T-helper 2 cell (primary cell): ENCODE results near the gene ARHGAP26.

Experiments
- DNase-seq, 5 experiments: peaks; one replicate each; pipeline versions ENCODE4 v3.0.0 to v3.0.0-alpha.2; 2012 to 2022
- total RNA-seq, 2 donors: gene quantifications; one replicate each; lab custom pipeline; 2026; lab: John Stamatoyannopoulos, UW

ARHGAP26 gene, protein sequence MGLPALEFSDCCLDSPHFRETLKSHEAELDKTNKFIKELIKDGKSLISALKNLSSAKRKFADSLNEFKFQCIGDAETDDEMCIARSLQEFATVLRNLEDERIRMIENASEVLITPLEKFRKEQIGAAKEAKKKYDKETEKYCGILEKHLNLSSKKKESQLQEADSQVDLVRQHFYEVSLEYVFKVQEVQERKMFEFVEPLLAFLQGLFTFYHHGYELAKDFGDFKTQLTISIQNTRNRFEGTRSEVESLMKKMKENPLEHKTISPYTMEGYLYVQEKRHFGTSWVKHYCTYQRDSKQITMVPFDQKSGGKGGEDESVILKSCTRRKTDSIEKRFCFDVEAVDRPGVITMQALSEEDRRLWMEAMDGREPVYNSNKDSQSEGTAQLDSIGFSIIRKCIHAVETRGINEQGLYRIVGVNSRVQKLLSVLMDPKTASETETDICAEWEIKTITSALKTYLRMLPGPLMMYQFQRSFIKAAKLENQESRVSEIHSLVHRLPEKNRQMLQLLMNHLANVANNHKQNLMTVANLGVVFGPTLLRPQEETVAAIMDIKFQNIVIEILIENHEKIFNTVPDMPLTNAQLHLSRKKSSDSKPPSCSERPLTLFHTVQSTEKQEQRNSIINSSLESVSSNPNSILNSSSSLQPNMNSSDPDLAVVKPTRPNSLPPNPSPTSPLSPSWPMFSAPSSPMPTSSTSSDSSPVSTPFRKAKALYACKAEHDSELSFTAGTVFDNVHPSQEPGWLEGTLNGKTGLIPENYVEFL
- 25.9 to 47.4 reads per million in 2 donors for total RNA-seq

DNA sequence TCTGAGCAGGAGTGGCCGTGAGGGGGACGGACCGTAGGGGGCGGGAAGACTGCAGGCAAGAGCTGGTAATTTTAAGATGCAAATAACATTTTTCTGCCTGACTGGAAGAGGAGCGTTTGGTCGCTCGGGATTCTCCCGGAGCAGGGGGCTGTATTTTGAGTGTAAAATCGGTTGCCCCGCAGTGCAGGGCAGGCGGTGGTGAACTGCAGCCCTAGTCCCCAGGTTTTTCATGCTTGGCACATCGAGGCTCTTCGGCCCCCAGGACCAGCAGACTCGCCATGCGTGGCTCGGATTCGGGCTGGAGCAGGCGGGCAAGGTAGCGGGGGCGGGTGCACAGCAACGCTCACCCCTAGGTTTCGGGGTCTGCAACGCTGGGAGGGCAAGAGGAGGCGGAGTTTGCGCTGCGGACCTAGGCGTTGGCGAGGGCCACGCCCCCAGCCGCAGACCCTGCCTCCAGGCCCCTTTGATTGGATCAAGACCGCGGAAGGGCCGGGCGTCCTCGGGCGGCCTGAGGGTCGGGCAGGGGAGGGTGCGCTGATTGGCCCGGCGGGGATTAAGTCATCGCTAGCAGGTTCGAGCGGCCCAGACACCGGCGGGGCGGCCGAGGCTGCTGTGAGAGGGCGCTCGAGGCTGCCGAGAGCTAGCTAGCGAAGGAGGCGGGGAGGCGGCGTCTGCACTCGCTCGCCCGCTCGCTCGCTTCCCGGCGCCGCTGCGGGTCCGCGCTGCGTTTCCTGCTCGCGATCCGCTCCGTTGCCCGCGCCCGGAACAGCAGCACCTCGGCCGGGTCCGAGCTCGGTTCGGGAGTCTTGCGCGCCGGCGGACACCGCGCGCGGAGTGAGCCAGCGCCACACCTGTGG lies at the start of gene ARHGAP26:
ARHGAP26 (plus strand) TSS at position 585 of the 857 bp plus-strand sequence. CDS start 385 bp downstream, outside the sequence.
- peak; percentile 80 to 97 (median 86) for DNase-seq

DNA sequence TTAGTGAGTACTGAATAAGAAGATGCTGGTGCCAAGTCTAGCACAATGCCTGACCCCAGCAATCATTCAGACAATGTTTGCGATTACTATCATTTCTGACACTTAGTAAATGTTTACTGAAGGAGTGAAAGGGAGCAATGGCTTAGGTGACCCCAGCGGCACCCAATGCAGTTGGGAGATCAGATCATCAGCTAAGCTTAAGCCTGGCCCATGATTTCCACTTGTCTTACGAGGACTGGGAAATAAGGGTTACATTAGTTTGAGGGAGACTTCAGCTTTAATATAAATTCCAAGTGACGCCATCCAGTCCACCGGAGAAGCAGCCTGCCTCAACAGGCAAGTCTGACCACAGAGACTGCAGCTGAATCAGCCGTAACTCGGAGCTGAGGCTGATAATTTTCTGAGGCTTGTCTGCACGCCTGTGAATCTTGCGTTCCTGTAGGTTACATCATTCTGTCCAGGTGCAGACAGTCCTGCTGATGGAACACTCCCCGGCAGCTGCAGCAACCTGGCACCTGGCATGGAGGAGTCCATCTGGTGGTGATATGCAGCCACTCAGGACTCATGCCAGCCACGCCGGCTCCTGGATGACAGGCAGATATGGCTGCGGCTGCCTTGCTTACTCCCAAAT lies 49.4 kb upstream of the ARHGAP26 start:
- no peak for DNase-seq

DNA sequence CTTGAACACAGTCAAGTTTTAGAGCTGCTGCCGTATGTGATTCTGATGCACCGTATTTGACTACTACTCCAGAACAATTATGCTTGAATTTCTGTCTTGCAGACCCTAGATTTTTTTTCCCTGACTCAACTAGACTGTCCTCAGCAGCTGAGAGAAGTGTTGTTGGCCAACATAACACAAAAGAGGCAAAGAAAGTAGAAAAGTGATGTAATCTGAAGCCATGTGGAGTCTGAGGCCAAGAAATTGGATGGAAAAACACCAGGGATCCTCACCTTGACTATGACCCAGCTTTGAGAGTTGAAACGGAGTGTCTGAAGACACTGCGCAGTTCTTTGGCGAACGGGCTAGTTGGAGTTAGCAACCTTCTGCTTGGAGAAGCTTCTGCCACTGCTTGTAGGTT lies 48.0 kb upstream of the ARHGAP26 start:
- DNase-seq, result no peak

DNA sequence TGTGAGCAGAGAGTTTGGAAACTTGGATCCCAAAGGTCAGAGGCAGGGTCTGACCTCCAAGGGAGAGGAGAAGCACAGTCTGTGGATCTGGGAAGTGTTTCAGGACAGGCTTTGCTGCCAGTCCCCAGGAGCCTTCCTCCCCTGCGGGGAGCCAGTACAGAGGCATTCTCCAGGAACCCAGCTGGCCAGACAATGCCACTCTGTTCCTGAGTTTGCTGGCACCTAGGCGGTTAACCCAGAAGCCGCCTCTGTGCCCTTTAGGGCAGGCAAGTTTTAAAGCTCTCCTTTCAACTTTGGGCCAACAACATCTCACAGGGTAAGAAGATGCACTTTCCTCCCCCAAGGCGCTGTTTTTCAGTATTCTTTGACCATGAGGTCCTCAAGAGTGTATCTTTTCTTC lies 47.3 kb upstream of the ARHGAP26 start:
- no peak for DNase-seq

DNA sequence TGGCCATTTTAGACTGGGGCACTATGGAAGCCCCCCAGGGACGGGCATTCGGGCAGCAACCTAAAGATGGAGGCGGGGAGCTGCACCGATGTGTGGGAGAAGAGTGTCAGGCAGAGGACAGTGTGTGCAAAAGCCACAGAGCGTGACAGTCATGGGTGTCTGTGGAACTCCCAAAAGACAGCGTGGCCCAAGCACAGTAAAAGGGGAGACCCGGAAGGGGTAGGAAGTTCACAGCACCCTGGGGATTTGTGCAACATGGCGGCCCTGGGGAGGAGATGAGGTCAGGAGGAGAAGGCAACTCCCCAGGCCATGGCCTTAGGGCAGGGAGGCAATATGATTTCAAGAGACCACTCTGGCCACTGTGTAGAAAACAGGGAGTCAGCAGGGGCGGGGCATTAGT lies 45.4 kb upstream of the ARHGAP26 start:
- DNase-seq, result no peak

DNA sequence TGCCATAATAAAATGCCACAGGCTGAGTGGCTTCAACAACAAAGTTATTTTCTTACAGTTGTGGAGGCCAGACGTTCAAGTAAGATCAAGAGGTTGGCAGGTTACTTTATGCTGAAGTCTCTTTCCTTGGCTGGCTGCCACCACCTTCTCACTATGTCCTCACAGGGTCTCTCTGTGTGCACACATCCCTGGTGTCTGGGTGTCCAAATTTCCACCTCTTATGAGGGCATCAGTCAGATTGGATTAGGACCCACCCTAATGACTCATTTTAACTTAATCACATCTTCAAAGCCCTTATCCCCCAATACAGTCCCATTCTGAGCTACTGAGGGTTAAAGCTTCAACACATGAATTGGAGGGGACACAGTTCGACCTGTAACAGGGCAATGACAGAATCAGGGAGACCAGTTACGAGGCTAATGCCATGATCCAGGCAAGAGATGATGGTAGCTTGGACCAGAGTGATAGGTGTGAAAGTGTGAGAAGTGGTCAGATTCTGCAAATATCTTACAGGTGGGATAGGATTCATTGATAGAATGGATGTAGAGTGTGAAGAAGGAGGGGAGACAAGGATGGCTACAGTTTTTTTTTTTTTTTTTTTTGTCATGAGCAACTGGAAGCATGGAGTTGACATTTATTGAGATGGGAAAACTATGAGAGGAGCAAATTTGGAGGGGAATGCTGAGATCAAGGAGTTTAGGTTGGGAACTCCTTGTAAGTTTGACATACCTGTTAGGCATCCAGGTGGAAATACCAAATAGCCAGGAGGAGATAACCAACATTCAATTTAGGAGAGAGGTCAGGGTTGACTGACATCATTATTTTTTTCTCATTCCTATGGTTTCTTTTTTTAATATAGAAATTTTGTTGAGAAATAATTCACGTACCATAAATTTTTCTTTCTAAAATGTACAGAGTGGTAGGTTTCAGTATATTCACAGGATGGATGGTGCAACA lies 44.7 kb upstream of the ARHGAP26 start:
- DNase-seq, result no peak

DNA sequence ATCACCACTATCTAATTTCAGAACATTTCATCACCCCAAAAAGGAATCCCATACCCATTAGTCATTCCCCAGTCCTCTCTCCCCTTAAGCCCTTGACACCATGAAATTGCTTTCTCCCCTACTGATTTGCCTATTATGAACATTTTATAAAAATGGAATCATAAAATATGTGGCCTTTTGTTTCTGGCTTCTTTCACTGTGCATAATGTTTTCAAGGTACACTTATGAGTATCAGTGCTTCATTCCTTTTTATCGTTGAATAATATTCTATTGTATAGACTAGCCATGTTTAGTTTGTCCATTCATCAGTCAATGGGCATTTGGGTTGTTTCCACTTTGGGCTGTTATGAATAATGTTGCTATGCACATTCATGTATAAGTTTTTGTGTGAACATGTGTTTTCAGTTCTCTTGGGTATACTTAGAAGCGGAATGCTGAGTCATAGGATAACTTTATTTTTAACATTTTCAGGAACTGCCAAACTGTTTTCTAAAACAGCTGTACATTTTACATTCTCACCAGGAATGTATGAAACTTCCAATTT lies 43.9 kb upstream of the ARHGAP26 start:
- DNase-seq, result no peak

DNA sequence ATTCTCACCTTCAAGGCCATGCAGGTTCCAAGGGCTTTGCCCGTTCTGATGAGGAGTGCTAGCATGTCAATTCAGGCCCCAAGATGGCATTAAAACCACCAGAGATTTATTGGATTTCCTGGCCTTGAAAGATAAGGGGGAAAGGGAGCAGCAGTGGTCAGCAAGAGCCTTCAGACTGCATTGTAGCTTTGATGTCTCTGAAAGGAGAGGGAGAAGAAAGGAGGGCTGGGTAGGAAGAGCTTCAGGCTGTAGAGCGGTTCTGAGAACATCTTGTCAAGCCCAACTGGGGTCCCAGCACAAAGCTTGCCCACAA lies 42.5 kb upstream of the ARHGAP26 start:
- DNase-seq, result no peak

DNA sequence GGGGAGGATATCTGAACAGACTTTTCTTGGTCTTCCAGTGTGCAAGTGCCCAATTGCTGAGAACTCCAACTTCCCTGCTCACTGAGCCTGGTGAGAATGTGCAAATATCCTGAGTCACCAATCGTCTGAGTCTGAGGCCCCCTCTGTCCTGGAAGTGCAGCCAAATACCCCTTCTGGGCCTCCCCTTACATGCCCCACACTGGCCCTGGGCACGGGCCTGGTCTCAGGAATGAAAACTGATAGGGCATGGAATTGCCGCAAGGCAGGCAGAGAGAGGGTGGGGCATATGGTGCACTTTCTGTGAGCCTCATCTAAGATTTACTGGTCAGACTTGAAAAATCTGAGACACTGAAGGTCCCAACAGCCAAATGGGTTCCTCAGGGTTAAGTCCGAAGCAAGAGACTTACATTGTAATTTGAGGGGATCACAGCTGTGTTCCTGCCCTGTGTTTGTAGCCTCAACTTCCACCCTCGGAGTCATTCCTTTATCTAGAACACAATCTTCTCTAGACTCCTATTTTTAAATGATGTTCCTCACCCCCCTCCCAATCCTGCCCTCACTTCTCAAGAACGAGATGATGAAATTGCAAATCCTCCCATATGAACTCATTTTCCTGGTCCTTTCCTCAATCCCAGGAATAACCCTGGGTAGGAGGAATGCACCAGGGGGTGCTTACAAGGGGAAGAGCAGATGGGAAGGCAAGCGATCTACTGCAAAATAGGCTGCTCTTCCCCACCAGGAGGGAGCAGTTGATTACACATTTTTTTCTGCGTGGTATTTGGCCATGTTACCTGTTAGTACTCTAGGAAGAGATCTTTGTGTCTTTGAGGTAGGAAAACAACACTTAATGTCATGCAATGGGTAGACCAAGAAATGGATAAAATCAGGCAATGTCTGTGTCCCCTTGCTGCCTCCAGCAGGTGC lies 34.6 kb upstream of the ARHGAP26 start:
- no peak for DNase-seq

DNA sequence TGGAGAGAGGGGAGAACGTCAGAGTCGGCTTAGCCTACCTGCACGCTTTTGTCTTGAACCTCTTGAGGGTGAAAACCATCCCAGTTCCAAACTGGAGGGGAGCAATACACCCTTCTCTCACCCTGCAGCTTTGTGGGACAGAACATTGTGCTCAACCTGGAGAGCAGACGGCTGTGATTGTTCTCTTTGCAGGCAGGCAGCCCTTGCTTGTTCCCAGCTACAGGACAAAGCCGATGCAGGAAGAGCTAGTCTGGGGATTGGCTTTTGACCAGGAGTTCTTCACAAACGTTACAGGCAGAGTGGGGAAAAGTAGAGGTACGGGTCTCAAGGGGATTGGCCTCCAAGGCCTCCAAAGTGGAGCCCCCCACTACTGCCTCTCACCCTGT lies 33.9 kb upstream of the ARHGAP26 start:
- no peak for DNase-seq

DNA sequence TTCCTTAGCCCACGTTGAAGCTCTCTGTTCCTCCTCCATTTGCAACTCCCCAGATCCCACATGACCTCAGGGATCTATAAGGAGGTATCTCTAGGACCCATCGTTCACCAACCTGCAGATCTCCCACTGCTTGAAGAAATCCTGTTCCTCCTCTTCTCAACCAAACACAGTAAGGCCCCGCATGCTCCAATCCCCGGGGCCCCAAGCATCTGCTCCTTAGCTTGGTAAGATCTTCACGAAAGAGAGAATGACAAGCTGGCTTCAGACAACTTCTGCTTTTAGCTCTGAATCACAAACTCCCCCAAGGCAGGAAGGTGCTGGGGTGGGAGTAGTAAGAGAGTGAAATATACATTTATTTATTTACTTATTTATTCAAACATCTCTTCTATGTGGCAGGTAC lies 33.0 kb upstream of the ARHGAP26 start:
- no peak for DNase-seq

DNA sequence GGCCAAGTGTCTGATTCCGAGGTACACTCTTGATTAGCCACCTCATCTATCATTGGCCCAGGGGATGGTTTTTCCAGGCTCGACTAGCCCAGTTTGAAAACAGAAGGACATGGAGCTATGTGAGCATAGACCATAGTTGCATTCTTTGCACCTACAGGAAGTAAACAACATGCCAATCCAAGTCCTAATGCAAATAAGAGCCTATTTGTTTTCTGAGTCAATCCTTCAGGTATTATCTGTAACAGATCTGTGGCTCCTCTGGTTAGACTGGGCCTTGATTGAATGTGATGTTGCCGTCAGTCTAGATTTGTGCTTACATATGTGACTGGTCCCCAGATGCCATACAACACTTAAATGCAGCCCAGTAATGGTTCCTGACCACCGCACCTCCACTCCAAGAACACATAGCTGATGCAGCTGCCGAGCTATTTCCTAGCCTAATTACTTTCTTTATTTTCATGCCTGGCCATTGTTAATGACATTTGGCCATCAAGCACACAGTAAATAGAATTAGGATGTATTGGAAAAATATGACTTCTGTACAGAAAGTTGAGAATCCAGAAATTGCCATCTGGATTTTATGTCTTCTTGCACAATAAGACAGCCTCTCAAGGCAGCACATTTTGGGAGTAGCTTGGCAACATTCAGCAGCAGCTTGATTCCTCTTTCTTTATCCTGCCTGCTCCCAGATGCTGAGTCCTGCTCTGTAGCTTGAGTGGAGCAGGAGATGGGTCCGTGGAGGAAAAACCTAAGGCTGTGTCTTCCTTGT lies 29.5 kb upstream of the ARHGAP26 start:
- peak in 1 of 5 experiments; percentile 14 for DNase-seq

DNA sequence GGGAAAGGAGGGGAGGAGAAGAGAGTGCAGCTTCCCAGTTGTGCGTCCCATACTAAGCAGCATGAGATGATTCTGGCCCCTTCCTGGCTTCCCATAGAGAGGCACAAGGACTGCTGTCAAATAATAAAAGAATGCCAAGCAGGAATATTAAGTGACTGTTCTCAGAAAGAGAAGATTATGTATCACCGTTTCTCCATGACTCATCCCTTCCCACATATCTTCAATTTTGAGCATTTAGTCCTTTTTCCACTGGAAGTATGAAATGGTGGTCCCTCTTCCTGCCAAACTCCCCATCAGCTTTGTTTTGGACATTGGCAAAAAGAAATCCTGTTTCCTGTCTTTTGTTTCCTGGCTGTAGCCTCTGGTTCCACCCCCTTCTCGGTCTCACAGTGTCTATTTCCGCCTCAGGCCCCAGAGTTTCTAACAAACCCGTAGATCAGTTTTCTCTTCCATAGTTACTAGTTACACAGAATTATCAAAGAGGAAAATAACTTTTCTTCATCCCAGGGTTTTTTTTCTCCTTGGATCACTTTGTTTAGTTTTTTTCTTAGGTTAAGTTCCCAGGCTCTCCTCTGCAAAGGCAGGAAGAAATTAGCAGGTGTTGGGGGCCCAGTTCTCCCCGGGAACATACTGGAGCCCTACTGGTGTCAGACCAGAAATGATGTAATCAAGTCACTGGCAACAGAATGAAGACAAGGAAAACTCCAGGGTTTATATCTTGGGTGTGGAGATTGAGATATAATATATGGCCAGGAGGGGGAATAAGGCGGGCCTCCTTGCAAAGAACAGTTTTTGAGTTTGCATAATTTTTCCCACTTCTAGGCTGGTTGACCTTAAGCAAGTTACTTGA lies 26.4 kb upstream of the ARHGAP26 start:
- DNase-seq, result no peak

DNA sequence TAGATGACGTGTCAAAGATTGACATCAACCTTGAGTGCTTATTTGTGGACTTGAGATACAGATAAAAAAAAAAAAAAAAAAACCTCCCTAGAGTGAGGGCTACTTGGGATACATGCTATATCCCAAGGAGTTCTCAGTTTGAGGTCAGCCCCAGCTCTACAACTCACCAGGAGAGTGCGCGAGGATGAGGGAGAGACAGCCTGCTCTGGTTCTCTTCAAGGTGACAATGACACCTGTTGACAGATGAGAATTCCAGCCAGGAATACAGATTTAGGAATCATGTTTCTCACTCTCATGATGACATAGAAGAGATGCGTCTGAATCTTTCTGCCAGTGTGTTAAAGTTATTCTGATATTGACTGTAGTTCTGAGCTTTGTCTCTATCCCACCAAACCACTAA lies 24.9 kb upstream of the ARHGAP26 start:
- DNase-seq, result no peak

DNA sequence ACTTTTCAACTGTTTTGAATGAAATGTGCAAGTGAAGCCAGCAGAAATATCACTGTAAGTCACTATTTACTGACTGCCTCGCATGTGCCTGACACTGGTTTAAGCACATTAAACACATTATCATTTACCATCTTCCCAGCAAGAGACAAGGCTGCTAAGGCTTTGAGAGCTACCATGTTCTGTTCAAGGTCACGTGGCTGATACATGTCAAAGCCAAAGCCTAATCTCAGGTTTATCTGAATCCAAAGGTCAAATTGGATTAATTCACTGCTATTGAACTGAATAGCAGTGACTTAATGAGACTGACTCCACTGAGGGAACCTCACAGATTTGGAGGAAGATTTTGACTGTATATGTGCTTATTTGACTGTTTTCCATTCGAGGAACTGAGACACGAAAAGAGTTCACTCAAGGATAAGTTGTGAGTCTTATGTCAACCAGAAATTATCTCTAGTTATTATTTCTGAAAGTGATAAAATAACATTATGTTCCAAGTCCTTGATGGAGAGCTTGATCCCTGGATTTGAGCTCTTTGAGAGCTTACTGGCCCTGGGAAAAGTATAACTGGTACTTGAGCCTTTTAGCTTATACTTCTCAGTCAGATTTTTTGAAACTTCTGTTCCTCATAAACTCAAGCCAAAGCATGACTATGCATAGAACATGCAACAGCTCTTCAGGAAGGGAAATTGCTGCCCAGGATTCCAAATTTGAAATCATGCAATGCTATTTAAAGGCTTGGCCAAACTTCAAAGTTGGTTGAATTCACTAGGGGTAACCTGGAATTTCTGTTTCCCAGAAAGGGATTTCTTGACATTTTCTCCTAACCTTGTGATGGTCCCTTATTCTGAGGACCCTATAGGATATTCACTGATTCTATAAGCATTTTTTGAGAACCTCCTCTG lies 23.4 kb upstream of the ARHGAP26 start:
- DNase-seq, result no peak

DNA sequence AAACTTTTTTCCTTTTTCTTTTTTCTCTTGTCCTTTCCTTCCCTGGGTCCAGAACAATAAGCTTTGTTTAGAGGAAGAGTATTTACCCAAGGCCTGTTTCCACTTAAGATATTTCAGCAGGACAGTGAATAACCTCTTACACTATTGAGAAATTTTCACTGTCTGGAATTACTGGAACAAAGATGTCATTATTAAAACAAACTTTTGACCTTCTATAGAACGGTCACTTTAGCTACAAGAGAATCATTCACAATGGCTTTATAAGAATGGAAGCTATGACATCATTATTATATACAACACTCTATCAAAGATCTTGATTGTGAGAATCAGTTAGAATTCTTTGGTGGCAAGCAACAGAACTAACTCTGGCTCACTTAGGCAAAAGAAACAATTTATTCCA lies 22.0 kb upstream of the ARHGAP26 start:
- no peak for DNase-seq
